Fibroblast of villous mesenchyme (primary cell): Measurements from ENCODE around the gene PRKG1. TPM values are rescaled to one million over a fixed set of nuclear protein-coding genes. Genes with fewer than 3 reads are reported as not detected.

Source experiments
- DNase-seq: peaks from one replicate; pipeline ENCODE4 v3.0.0-alpha.2; 2010; ENCODE audit warnings: low read depth
- H3K4me3 ChIP-seq: 2 replicates; pipeline ENCODE4 v1.5.1; 2011; ENCODE audit warnings: low read depth, mild to moderate bottlenecking, low read length
- CTCF ChIP-seq: IDR thresholded peaks from 2 replicates; pipeline ENCODE4 v1.5.1; 2012; ENCODE audit warnings: low read depth, mild to moderate bottlenecking, low read length; ENCODE audit not compliant: insufficient read depth
- total RNA-seq: library from RNA; depleted of rRNA; stranded (reverse); fragments of >200 nt; gene quantifications from 2 replicates; pipeline ENCODE4 v1.2.3, GENCODE V29; 2012

The PRKG1 gene
- total RNA-seq, 1 donor = 19.0 TPM

- DNase-seq = no peak
- TF ChIP-seq CTCF = no peak
- no peak overlapping the region for H3K4me3 ChIP-seq
Measured at GRCh38 chr10:51289519-51289918, 215.2 kb downstream of the PRKG1 start.

GRCh38 chr10:51291961-51292360, 217.7 kb downstream of the PRKG1 start:
- TF ChIP-seq CTCF = no peak
- peak; percentile 20 for DNase-seq
- no peak overlapping the region for H3K4me3 ChIP-seq

- H3K4me3 ChIP-seq = no peak overlapping the region
- peak; percentile 17 for DNase-seq
- no peak for TF ChIP-seq CTCF
Measured at GRCh38 chr10:51297438-51297837, 223.2 kb downstream of the PRKG1 start.

GRCh38 chr10:51300617-51301304, 226.5 kb downstream of the PRKG1 start:
- TF ChIP-seq CTCF = no peak
- peak; percentile 16 for DNase-seq
- H3K4me3 ChIP-seq = no peak overlapping the region

GRCh38 chr10:51301644-51302043, 227.4 kb downstream of the PRKG1 start:
- no peak overlapping the region for H3K4me3 ChIP-seq
- DNase-seq = no peak
- TF ChIP-seq CTCF = no peak

- no peak for TF ChIP-seq CTCF
- DNase-seq = no peak
- no peak overlapping the region for H3K4me3 ChIP-seq
Measured at GRCh38 chr10:51302316-51302715, 228.0 kb downstream of the PRKG1 start.

GRCh38 chr10:51308116-51308515, 233.8 kb downstream of the PRKG1 start:
- no peak for TF ChIP-seq CTCF
- DNase-seq = no peak

More at GRCh38 chr10:51308116-51308515, 233.8 kb downstream of the PRKG1 start:
- H3K4me3 ChIP-seq = no peak overlapping the region
